CD14-positive monocyte (primary cell): Measurements from ENCODE around the gene SLC12A7. TPM values are rescaled to one million over a fixed set of nuclear protein-coding genes. Genes with fewer than 3 reads are reported as not detected.

Source experiments
- DNase-seq, 3 donors: peaks; one replicate each; pipeline ENCODE4 v3.0.0-alpha.2; 2011 to 2022
- H2AFZ ChIP-seq: 2 replicates; pipeline ENCODE4 v1.6.0; 2012; ENCODE audit warnings: mild to moderate bottlenecking, low read depth, low read length, inconsistent platforms; ENCODE audit not compliant: insufficient read depth, poor library complexity, severe bottlenecking
- H3K27ac ChIP-seq, 2 donors: 1 replicate in 1 of 2; 2 replicates in 1 of 2; pipeline ENCODE4 v1.5.1; 2012 to 2013; ENCODE audit warnings: low read length in 2 of 2, control low read depth in 1 of 2, inconsistent platforms in 1 of 2, low read depth in 1 of 2, mild to moderate bottlenecking in 1 of 2
- H3K27me3 ChIP-seq, 2 donors: one replicate each; pipeline versions ENCODE4 v1.6.0 to v1.6.1; 2011 to 2013; ENCODE audit warnings: low read length in 2 of 2; ENCODE audit not compliant: control insufficient read depth in 2 of 2, insufficient read depth in 2 of 2
- H3K36me3 ChIP-seq, 2 donors: replicated peaks in 1 of 2; 1 replicate in 1 of 2; 2 replicates in 1 of 2; pipeline versions ENCODE4 v1.5.1 to v1.6.1; 2012 to 2013; ENCODE audit warnings: low read length in 2 of 2, control low read depth in 1 of 2, inconsistent platforms in 1 of 2, mild to moderate bottlenecking in 1 of 2; ENCODE audit not compliant: insufficient read depth in 2 of 2, control insufficient read depth in 1 of 2
- H3K4me1 ChIP-seq, 2 donors: 1 replicate in 1 of 2; 2 replicates in 1 of 2; pipeline versions ENCODE4 v1.5.1 to v1.6.1; 2012 to 2013; ENCODE audit warnings: low read length in 2 of 2, control low read depth in 1 of 2, inconsistent platforms in 1 of 2, mild to moderate bottlenecking in 1 of 2, moderate library complexity in 1 of 2; ENCODE audit not compliant: insufficient read depth in 2 of 2, control insufficient read depth in 1 of 2
- H3K4me2 ChIP-seq: replicated peaks from 2 replicates; pipeline ENCODE3; 2012; ENCODE audit warnings: low read length, moderate library complexity, mild to moderate bottlenecking; ENCODE audit not compliant: poor library complexity, severe bottlenecking; ENCODE audit errors: extremely low read depth
- H3K4me3 ChIP-seq, 3 experiments: fragments of 200-600 bp in 1 of 3; sonication (generic) in 1 of 3; replicated peaks in 1 of 3; 1 replicate in 2 of 3; 2 replicates in 1 of 3; pipeline ENCODE4 v1.5.1; 2011 to 2013; ENCODE audit warnings: low read length in 3 of 3, mild to moderate bottlenecking in 3 of 3, control low read depth in 2 of 3, low read depth in 2 of 3, inconsistent platforms in 1 of 3, moderate library complexity in 1 of 3
- H3K79me2 ChIP-seq: 2 replicates; pipeline ENCODE4 v1.6.0; 2012; ENCODE audit warnings: mild to moderate bottlenecking, control low read depth, inconsistent platforms, low read length, moderate library complexity; ENCODE audit not compliant: insufficient read depth
- H3K9ac ChIP-seq: 2 replicates; pipeline ENCODE4 v1.6.0; 2017; ENCODE audit warnings: low read length, mild to moderate bottlenecking; ENCODE audit not compliant: insufficient read depth, poor library complexity, severe bottlenecking
- H3K9me3 ChIP-seq, 2 donors: replicated peaks in 1 of 2; 1 replicate in 1 of 2; 2 replicates in 1 of 2; pipeline versions ENCODE4 v1.5.1 to v1.6.1; 2012 to 2013; ENCODE audit warnings: low read length in 2 of 2, control low read depth in 1 of 2; ENCODE audit not compliant: control insufficient read depth in 1 of 2, insufficient read depth in 1 of 2
- H4K20me1 ChIP-seq: 2 replicates; pipeline ENCODE4 v1.6.0; 2012; ENCODE audit warnings: mild to moderate bottlenecking, low read length, control low read depth, moderate library complexity; ENCODE audit not compliant: insufficient read depth
- H3K27ac Mint-ChIP-seq, 7 donors: one replicate each; pipeline ENCODE4 v1.8.0; 2020; ENCODE audit warnings: mild to moderate bottlenecking in 7 of 7, mixed read lengths in 7 of 7, moderate library complexity in 6 of 7, inconsistent platforms in 2 of 7
- H3K27me3 Mint-ChIP-seq, 3 donors: one replicate each; pipeline ENCODE4 v1.8.0; 2021 to 2022; ENCODE audit warnings: low read depth in 3 of 3, mild to moderate bottlenecking in 3 of 3, mixed read lengths in 3 of 3, moderate library complexity in 3 of 3, inconsistent platforms in 1 of 3
- H3K36me3 Mint-ChIP-seq, 2 donors: one replicate each; pipeline ENCODE4 v1.8.0; 2020; ENCODE audit warnings: mixed read lengths in 2 of 2, inconsistent platforms in 1 of 2, mild to moderate bottlenecking in 1 of 2
- H3K4me1 Mint-ChIP-seq: one replicate; pipeline ENCODE4 v1.8.0; 2020; ENCODE audit warnings: mild to moderate bottlenecking, mixed read lengths
- H3K4me3 Mint-ChIP-seq, 2 donors: one replicate each; pipeline ENCODE4 v1.8.0; 2020; ENCODE audit warnings: mild to moderate bottlenecking in 2 of 2, mixed read lengths in 2 of 2, moderate library complexity in 1 of 2
- H3K9me3 Mint-ChIP-seq, 7 donors: one replicate each; pipeline ENCODE4 v1.8.0; 2020 to 2022; ENCODE audit warnings: mixed read lengths in 7 of 7, mild to moderate bottlenecking in 6 of 7, moderate library complexity in 6 of 7, inconsistent platforms in 2 of 7
- WGBS: methylation state at CpG from one replicate; pipeline ENCODE4 v1.1.5; 2013; ENCODE audit warnings: missing lambda C conversion rate; ENCODE audit not compliant: insufficient coverage; 5-methylcytosine and 5-hydroxymethylcytosine counted together
- intact Hi-C, 2 donors: fragments of 100-400 bp; cut with micrococcal nuclease; formaldehyde crosslinking; loops; one replicate each; pipeline versions ENCODE4 v1.15.0 to v1.15.1; 2023
- polyA plus RNA-seq, 3 donors: library from polyadenylated mRNA; depleted of rRNA in 1 of 3; unstranded in 2 of 3; stranded (reverse) in 1 of 3; fragments of 300-500 nt in 2 of 3; fragments of >200 nt in 1 of 3; fragmentation: Illumina TruSeq in 2 of 3; gene quantifications; 1 replicate in 2 of 3; 2 replicates in 1 of 3; pipeline ENCODE4 v1.2.3, GENCODE V29; 2012 to 2021
- TF ChIP-seq, protein P1 (sequence below): fragments of 200-600 bp; IDR thresholded peaks from one replicate; pipeline ENCODE4 v1.8.0; 2022; ENCODE audit warnings: antibody characterized with exemption, mild to moderate bottlenecking

The SLC12A7 gene
- polyA plus RNA-seq, 3 donors: 8.2 to 31.2 (median 12.5) TPM

DNA sequence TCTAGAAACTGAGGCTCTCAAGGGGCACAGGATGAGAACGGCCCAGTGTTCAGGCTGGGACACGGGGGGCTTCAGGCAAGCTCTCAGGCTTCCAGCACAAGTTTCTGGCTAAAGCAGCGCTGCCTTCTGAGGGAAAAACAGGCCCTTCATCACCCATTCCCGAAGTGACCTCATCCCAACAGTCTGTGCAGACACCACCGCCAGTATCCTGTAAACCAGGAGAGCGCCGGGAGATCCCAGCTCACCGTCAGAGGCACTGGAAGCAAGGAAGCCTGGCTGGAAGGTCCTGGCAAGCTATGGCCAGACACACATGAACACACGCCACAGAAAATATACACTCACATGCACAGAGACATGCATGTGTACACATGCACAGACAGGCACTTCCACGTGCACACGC is 8.8 kb downstream of the SLC12A7 start:
- Mint-ChIP-seq H3K9me3 (no peaks in the 10 kb centered on the region), H3K27ac (peak overlapping the region in 2 of 7 donors; percentile 3 to 90), H3K36me3 (peaks cover 6 to 8% of the 10 kb centered on the region in 2 donors), H3K4me1 (peaks cover 60% of the 10 kb centered on the region), H3K27me3 (peaks cover 0 to 9% (median 6%) of the 10 kb centered on the region in 3 donors), H3K4me3 (peak overlapping the region in 1 of 2 donors; percentile 78)
- DNase-seq: no peak
- no peaks in the 10 kb centered on the region for H3K27me3 ChIP-seq
- peaks cover 97% of the 10 kb centered on the region for H4K20me1 ChIP-seq
- H3K9ac ChIP-seq: no peak overlapping the region
- no peak overlapping the region for H3K4me2 ChIP-seq
- H3K4me3 ChIP-seq: no peak overlapping the region
- intact Hi-C loops: loop anchor here in 1 of 2 donors (10.0 kb wide), 2 partner anchors 242 to 372 kb away; partner anchors contain the start of gene CLPTM1L
- TF ChIP-seq, protein P1, sequence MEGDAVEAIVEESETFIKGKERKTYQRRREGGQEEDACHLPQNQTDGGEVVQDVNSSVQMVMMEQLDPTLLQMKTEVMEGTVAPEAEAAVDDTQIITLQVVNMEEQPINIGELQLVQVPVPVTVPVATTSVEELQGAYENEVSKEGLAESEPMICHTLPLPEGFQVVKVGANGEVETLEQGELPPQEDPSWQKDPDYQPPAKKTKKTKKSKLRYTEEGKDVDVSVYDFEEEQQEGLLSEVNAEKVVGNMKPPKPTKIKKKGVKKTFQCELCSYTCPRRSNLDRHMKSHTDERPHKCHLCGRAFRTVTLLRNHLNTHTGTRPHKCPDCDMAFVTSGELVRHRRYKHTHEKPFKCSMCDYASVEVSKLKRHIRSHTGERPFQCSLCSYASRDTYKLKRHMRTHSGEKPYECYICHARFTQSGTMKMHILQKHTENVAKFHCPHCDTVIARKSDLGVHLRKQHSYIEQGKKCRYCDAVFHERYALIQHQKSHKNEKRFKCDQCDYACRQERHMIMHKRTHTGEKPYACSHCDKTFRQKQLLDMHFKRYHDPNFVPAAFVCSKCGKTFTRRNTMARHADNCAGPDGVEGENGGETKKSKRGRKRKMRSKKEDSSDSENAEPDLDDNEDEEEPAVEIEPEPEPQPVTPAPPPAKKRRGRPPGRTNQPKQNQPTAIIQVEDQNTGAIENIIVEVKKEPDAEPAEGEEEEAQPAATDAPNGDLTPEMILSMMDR: no peak
- no peak overlapping the region for H2AFZ ChIP-seq
- H3K36me3 ChIP-seq: no peaks in the 10 kb centered on the region
- 81% methylated on average over 11 of the region's 11 CpGs for WGBS
- no peaks in the 10 kb centered on the region for H3K9me3 ChIP-seq
- peaks cover 48 to 49% of the 10 kb centered on the region in 2 donors for H3K4me1 ChIP-seq
- peaks cover 15% of the 10 kb centered on the region for H3K79me2 ChIP-seq
- H3K27ac ChIP-seq: no peak overlapping the region

DNA sequence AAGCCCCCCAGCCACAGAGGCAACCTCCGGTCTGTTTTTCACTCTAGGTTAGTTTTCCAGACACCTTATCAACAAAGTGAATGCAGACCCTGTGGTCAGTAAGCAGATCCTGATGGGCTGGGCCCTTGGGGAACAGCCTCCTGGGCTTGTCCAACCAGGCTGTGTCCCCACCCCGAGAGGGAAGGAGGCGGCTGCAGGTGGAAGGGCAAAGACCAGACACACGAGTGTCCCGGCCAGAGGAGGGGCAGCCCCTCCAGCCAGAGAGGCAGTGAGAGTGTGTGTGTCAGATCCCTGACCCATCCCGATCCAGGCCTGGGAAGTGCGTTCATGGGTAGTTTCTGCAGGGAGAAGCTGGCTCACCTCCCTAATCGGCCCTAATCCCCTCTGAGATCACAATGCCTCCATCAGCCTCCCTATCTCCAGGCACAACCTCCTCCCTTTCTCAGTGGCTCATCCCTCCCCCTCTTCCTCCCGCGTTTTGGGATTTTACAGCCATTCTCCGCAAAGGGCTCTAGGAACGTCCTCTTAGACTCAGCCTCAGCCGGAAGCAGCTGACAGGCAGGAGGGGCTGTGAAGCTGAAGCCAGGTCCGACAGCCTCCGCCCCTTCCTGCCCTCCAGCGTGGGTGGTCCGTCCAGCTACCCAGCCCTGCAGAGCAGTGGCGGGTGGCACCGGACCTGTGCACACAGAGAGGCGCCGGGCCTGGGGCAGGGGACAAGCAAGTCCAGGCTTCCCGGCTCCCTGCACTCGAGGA is 9.7 kb downstream of the SLC12A7 start:
- H3K36me3 Mint-ChIP-seq: peaks cover 6 to 8% of the 10 kb centered on the region in 2 donors
- H3K9me3 Mint-ChIP-seq: no peaks in the 10 kb centered on the region
- H3K27ac ChIP-seq: no peak overlapping the region
- H3K4me1 Mint-ChIP-seq: peaks cover 55% of the 10 kb centered on the region
- H3K4me1 ChIP-seq: peaks cover 38 to 39% of the 10 kb centered on the region in 2 donors
- H2AFZ ChIP-seq: no peak overlapping the region
- DNase-seq: no peak
- no peaks in the 10 kb centered on the region for H3K27me3 ChIP-seq
- WGBS: 14% methylated on average over 21 of the region's 23 CpGs
- H3K4me3 Mint-ChIP-seq: peak overlapping the region; percentile 16 to 20
- H3K9me3 ChIP-seq: no peaks in the 10 kb centered on the region
- TF ChIP-seq, protein P1: no peak
- peak overlapping the region in 3 of 7 donors; percentile 38 to 62 (median 54) for H3K27ac Mint-ChIP-seq
- peaks cover 0 to 8% (median 5%) of the 10 kb centered on the region in 3 donors for H3K27me3 Mint-ChIP-seq
- peaks cover 97% of the 10 kb centered on the region for H4K20me1 ChIP-seq
- H3K79me2 ChIP-seq: peaks cover 13% of the 10 kb centered on the region
- intact Hi-C loops: loop anchor here in 1 of 2 donors (10.0 kb wide), 2 partner anchors 243 to 373 kb away; partner anchors contain the start of gene CLPTM1L
- H3K36me3 ChIP-seq: no peaks in the 10 kb centered on the region
- H3K4me2 ChIP-seq: no peak overlapping the region
- peak overlapping the region; percentile 8 for H3K9ac ChIP-seq
- H3K4me3 ChIP-seq: no peak overlapping the region
